ENCODE data around the gene PHF21A.

DNA sequence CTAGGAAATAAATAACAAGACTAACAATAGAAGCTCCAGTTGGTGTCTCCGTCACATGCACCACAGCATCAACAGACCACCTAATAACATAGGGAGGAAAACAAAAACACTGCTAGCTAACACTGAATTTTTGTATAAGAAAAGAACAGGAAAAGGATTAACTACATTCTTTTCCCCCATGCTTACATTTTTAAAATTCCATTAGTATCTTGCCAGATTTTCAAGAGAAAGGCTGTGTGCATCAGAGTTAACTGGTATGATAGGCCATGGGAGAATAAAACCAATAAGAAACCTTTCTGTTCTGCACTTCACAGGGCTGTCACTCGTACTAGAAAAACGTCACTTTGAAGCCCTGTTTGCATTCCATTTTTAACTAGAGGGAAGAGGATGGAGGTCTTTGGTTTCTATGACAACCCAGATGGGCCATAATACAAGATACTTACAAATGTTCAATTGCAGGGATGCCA, 119.8 kb downstream of the PHF21A start:
- TF ChIP-seq, protein P1, sequence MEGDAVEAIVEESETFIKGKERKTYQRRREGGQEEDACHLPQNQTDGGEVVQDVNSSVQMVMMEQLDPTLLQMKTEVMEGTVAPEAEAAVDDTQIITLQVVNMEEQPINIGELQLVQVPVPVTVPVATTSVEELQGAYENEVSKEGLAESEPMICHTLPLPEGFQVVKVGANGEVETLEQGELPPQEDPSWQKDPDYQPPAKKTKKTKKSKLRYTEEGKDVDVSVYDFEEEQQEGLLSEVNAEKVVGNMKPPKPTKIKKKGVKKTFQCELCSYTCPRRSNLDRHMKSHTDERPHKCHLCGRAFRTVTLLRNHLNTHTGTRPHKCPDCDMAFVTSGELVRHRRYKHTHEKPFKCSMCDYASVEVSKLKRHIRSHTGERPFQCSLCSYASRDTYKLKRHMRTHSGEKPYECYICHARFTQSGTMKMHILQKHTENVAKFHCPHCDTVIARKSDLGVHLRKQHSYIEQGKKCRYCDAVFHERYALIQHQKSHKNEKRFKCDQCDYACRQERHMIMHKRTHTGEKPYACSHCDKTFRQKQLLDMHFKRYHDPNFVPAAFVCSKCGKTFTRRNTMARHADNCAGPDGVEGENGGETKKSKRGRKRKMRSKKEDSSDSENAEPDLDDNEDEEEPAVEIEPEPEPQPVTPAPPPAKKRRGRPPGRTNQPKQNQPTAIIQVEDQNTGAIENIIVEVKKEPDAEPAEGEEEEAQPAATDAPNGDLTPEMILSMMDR (IDR thresholded peaks at IDR 0.05; ENCODE audit: low read depth, low read length): no peak
- TF ChIP-seq, protein P2, sequence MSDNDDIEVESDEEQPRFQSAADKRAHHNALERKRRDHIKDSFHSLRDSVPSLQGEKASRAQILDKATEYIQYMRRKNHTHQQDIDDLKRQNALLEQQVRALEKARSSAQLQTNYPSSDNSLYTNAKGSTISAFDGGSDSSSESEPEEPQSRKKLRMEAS (IDR thresholded peaks at IDR 0.05; ENCODE audit: low read depth, low read length): no peak

Measured in NB4 (cell line).